CD4-positive, alpha-beta memory T cell (primary cell): ENCODE data around the gene CREM. TPM values are rescaled to one million over a fixed set of nuclear protein-coding genes. Genes with fewer than 3 reads are reported as not detected.

ENCODE experiments used
- CTCF ChIA-PET: fragments of 350-600 bp; sonication (Branson Sonifier 250); formaldehyde crosslinking; loops from one replicate; lab custom pipeline; 2021; ENCODE audit warnings: inconsistent platforms; ENCODE audit not compliant: partially characterized antibody; lab: Charles Lee
- POLR2A ChIA-PET: fragments of 350-600 bp; sonication (Branson Sonifier 250); formaldehyde crosslinking; loops from one replicate; lab custom pipeline; 2021; ENCODE audit not compliant: partially characterized antibody; lab: Charles Lee
- DNase-seq, 5 donors: peaks; one replicate each; pipeline versions ENCODE4 v3.0.0 to v3.0.0-alpha.2; 2020 to 2022; ENCODE audit warnings: mixed read lengths in 1 of 5
- H3K27ac ChIP-seq: one replicate; pipeline ENCODE4 v1.7.0; 2013; ENCODE audit warnings: low read depth, low read length
- H3K27me3 ChIP-seq: 2 replicates; pipeline ENCODE4 v1.7.0; 2013; ENCODE audit warnings: mild to moderate bottlenecking, low read length, moderate library complexity; ENCODE audit not compliant: insufficient read depth
- H3K36me3 ChIP-seq: 2 replicates; pipeline ENCODE4 v1.7.0; 2013; ENCODE audit warnings: mild to moderate bottlenecking, low read length, moderate library complexity; ENCODE audit not compliant: insufficient read depth
- H3K4me1 ChIP-seq: 2 replicates; pipeline ENCODE4 v1.7.0; 2013; ENCODE audit warnings: mild to moderate bottlenecking, low read length, moderate library complexity; ENCODE audit not compliant: insufficient read depth
- H3K4me3 ChIP-seq, 2 donors: one replicate each; pipeline ENCODE4 v1.7.0; 2013; ENCODE audit warnings: low read length in 2 of 2, mild to moderate bottlenecking in 1 of 2
- H3K9me3 ChIP-seq, 2 donors: one replicate each; pipeline ENCODE4 v1.7.0; 2013; ENCODE audit warnings: low read length in 2 of 2, control low read depth in 1 of 2; ENCODE audit not compliant: control insufficient read depth in 1 of 2
- H3K27ac Mint-ChIP-seq, 7 donors: one replicate each; pipeline ENCODE4 v1.8.0; 2020 to 2021; ENCODE audit warnings: mixed read lengths in 7 of 7, mild to moderate bottlenecking in 6 of 7, inconsistent platforms in 3 of 7, moderate library complexity in 3 of 7
- H3K27me3 Mint-ChIP-seq, 2 donors: one replicate each; pipeline ENCODE4 v1.8.0; 2020 to 2021; ENCODE audit warnings: mixed read lengths in 2 of 2
- H3K36me3 Mint-ChIP-seq, 2 donors: one replicate each; pipeline ENCODE4 v1.8.0; 2020 to 2021; ENCODE audit warnings: mixed read lengths in 2 of 2, inconsistent platforms in 1 of 2, mild to moderate bottlenecking in 1 of 2
- H3K4me1 Mint-ChIP-seq, 4 donors: one replicate each; pipeline ENCODE4 v1.8.0; 2020 to 2021; ENCODE audit warnings: mixed read lengths in 4 of 4, mild to moderate bottlenecking in 1 of 4
- H3K4me3 Mint-ChIP-seq, 8 donors: one replicate each; pipeline ENCODE4 v1.8.0; 2020 to 2021; ENCODE audit warnings: mixed read lengths in 8 of 8, mild to moderate bottlenecking in 7 of 8, moderate library complexity in 6 of 8, inconsistent platforms in 3 of 8
- H3K9me3 Mint-ChIP-seq, 8 donors: one replicate each; pipeline ENCODE4 v1.8.0; 2020 to 2021; ENCODE audit warnings: mixed read lengths in 8 of 8, mild to moderate bottlenecking in 5 of 8, inconsistent platforms in 3 of 8, moderate library complexity in 1 of 8
- intact Hi-C: fragments of 100-400 bp; cut with micrococcal nuclease; formaldehyde crosslinking; loops from one replicate; pipeline ENCODE4 v1.15.1; 2023
- polyA plus RNA-seq, 2 donors: library from polyadenylated mRNA; unstranded; fragments of 300-500 nt; fragmentation: Illumina TruSeq; gene quantifications; one replicate each; pipeline ENCODE4 v1.2.3, GENCODE V29; 2021
- total RNA-seq, 2 experiments: library from RNA; stranded (reverse); gene quantifications; one replicate each; pipeline ENCODE4 v1.2.3, GENCODE V29; 2021

The CREM gene
- total and polyA plus RNA-seq, 4 experiments from 2014 or later, result 17.8 to 66.4 (median 26.5) TPM

DNA sequence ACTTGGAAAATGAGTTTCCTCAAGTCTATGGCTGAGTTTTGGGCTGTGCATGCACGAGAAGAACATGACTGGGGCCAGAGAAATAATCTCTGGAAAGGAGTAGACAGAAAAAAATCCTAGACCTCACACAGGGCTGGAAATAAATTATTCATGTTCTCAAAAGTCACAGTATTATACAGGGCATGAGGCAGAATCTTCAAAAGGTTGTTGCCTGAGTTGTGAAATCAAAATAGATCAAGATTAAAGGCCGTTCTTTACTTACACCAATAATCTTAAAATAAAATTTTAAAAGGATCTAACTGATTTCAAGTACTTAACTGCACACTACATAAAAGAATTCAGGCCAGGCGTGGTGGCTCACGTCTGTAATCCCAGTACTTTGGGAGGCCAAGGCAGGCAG, 14.1 kb upstream of the CREM start:
- no peak for DNase-seq
- Mint-ChIP-seq H3K27me3 (peaks cover 0 to 2% of the 10 kb centered on the region in 2 donors), H3K4me3 (no peak overlapping the region), H3K9me3 (no peaks in the 10 kb centered on the region), H3K4me1 (no peaks in the 10 kb centered on the region), H3K27ac (no peak overlapping the region), H3K36me3 (no peaks in the 10 kb centered on the region)
- H3K36me3 ChIP-seq, result no peaks in the 10 kb centered on the region
- intact Hi-C loops, result no loop called here
- H3K27ac ChIP-seq, result no peak overlapping the region
- H3K9me3 ChIP-seq, result no peaks in the 10 kb centered on the region
- H3K27me3 ChIP-seq, result no peaks in the 10 kb centered on the region
- POLR2A ChIA-PET, result no interaction called here
- CTCF ChIA-PET, result interaction anchor here (1.0 kb wide), 2 partner anchors 8 to 83 kb away, joined by 3 to 4 read pairs; no protein-coding TSS in a partner anchor
- no peak overlapping the region for H3K4me3 ChIP-seq
- no peaks in the 10 kb centered on the region for H3K4me1 ChIP-seq

DNA sequence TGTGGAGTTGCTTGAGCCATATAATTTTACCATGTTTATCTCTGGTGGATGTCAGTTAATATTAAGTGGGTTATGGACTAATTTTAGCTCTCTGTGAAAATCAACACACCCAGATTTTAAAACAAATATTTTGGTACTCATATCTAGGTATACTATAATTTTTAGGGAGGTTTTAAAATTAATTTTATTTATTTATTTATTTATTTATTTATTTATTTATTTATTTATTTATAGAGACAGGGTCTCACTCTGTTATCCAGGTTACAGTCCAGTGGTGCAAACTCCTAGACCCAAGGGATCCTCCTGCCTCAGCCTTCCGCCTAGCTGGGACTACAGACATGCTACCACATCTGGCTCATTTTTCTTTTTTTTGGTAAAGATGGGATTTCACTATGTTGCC, 7.3 kb upstream of the CREM start:
- CTCF ChIA-PET, result interaction anchor here (1.5 to 15.2 kb wide), 9 partner anchors 11 to 525 kb away, joined by 4 to 377 read pairs (median 5); partner anchors contain the start of gene CUL2
- Histone ChIP-seq H3K9me3 (no peaks in the 10 kb centered on the region), H3K27ac (no peak overlapping the region), H3K27me3 (no peaks in the 10 kb centered on the region), H3K36me3 (no peaks in the 10 kb centered on the region), H3K4me1 (no peaks in the 10 kb centered on the region), H3K4me3 (no peak overlapping the region)
- Mint-ChIP-seq H3K27ac (no peak overlapping the region), H3K36me3 (no peaks in the 10 kb centered on the region), H3K4me3 (no peak overlapping the region), H3K27me3 (no peaks in the 10 kb centered on the region), H3K4me1 (peaks cover 0 to 2% (median under 1%) of the 10 kb centered on the region in 4 donors), H3K9me3 (no peaks in the 10 kb centered on the region)
- DNase-seq, result no peak
- intact Hi-C loops, result no loop called here
- POLR2A ChIA-PET, result interaction anchor here (1.4 to 2.1 kb wide), 2 partner anchors 29 to 76 kb away, joined by 5 to 14 read pairs; partner anchors contain the start of gene CUL2

DNA sequence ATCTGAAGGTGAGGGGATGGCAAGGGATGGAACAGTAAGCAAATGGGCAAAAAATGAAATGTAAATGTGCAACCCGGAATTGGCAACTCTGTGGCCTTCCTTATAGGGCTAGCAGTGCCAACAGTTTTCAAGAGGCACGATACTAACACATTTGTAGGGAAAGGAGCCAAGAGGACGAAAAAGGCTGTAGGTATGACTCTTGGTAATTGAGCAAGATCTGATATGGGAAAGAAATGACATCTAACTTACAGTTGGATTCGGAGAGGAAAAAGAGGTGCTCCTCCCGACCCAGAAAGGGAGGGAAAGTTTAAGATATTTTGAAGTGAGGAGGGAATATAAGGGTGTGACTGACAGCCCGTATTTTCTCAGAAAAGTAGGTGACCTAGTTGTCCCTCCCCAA, 2.1 kb upstream of the CREM start:
- ChIA-PET POLR2A (interaction anchor here (5.7 kb wide), 1 partner anchor 72 kb away, joined by 248 read pairs; no protein-coding TSS in a partner anchor), CTCF (interaction anchor here (15.2 to 15.5 kb wide), 2 partner anchors 70 to 95 kb away, joined by 242 to 377 read pairs; no protein-coding TSS in a partner anchor)
- Histone ChIP-seq H3K27me3 (no peaks in the 10 kb centered on the region), H3K36me3 (no peaks in the 10 kb centered on the region), H3K4me1 (peaks cover 24% of the 10 kb centered on the region), H3K27ac (no peak overlapping the region), H3K4me3 (no peak overlapping the region), H3K9me3 (no peaks in the 10 kb centered on the region)
- intact Hi-C loops, result loop anchor here (10.0 kb wide), 1 partner anchor 320 kb away; no protein-coding TSS in a partner anchor
- Mint-ChIP-seq H3K4me3 (peak overlapping the region in 3 of 8 donors; percentile 11 to 43 (median 14)), H3K27ac (peak overlapping the region in 6 of 7 donors; percentile 83 to 97 (median 92)), H3K36me3 (peaks cover 0 to 13% of the 10 kb centered on the region in 2 donors), H3K4me1 (peaks cover 10 to 42% (median 19%) of the 10 kb centered on the region in 4 donors), H3K27me3 (no peaks in the 10 kb centered on the region), H3K9me3 (peaks cover 0 to 1% (median 0%) of the 10 kb centered on the region in 8 donors)
- no peak for DNase-seq

DNA sequence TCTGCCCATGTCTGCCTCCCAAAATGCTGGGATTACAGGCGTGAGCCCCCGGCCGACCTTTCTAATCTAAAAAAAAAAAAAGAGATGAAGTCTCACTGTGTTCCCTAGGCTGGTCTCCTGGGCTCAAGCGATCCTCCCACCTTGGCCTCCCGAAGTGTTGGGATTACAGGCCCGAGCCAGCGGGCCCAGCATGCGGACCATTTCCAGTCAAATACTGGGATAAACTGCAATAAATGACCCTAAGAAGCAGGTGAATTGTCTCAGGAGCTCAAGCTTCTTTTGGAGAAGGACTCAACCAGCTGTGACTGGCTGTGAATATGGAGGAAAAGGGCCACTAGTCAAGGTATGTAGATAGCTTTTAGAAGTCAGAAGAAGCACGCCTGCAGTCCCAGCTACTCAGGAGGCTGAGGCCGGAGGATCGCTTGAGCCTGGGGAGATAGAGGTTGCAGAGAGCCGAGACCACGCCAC, 550 bp upstream of the CREM start:
- peaks cover 38% of the 10 kb centered on the region for H3K4me1 ChIP-seq
- H3K9me3 ChIP-seq, result no peaks in the 10 kb centered on the region
- H3K27ac ChIP-seq, result peak overlapping the region; percentile 99
- no peaks in the 10 kb centered on the region for H3K27me3 ChIP-seq
- no peak for DNase-seq
- Mint-ChIP-seq H3K4me3 (peak overlapping the region; percentile 85 to 94 (median 89)), H3K9me3 (peaks cover 0 to 1% (median 0%) of the 10 kb centered on the region in 8 donors), H3K27ac (peak overlapping the region; percentile 95 to 99 (median 98)), H3K36me3 (peaks cover 0 to 13% of the 10 kb centered on the region in 2 donors), H3K27me3 (no peaks in the 10 kb centered on the region), H3K4me1 (peaks cover 20 to 53% (median 28%) of the 10 kb centered on the region in 4 donors)
- H3K36me3 ChIP-seq, result no peaks in the 10 kb centered on the region
- CTCF ChIA-PET, result interaction anchor here (0.7 to 15.5 kb wide), 13 partner anchors 9 to 209 kb away, joined by 3 to 377 read pairs (median 6); no protein-coding TSS in a partner anchor
- H3K4me3 ChIP-seq, result peak overlapping the region; percentile 43 to 95
- POLR2A ChIA-PET, result interaction anchor here (0.7 to 5.7 kb wide), 16 partner anchors 11 to 394 kb away, joined by 3 to 248 read pairs (median 7); partner anchors contain the start of gene CUL2
- intact Hi-C loops, result loop anchor here (1.0 to 10.0 kb wide), 4 partner anchors 36 to 515 kb away; partner anchors contain the start of gene CUL2

DNA sequence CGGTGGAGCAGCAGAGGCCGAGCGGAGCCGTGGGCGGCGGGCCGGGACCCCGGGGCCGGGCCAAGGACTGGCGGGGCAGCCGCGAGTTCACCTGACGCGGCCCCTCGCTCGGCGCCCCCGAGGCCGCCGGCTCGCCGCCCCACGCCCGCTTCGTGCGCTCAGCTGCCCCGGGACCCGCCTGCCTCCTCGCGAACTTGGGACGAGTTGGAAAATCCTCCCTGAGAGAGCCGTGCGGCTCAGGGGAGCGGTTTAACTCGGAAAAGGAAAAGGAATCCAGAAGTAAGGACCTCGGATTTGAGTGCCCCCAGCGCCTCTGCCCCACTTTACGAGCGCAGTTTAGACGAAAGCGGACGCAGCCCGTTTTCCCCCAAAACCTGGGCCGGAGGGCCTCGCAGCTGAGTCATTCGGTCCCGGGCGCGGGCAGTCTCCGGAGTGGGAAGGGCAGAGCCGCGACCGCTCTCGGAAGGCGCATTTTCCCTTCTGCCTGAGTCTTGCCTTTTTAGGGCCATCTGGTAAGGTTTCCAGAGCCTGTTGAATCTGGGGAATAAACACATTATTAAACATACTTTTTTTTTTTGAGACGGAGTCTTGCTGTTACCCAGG, 744 bp downstream of the CREM start:
- Histone ChIP-seq H3K4me1 (peaks cover 51% of the 10 kb centered on the region), H3K27ac (peak overlapping the region; percentile 99), H3K27me3 (no peaks in the 10 kb centered on the region), H3K4me3 (peak overlapping the region; percentile 77 to 95), H3K36me3 (no peaks in the 10 kb centered on the region), H3K9me3 (no peaks in the 10 kb centered on the region)
- Mint-ChIP-seq H3K27me3 (no peaks in the 10 kb centered on the region), H3K4me1 (peaks cover 22 to 66% (median 37%) of the 10 kb centered on the region in 4 donors), H3K27ac (peak overlapping the region; percentile 95 to 99 (median 98)), H3K9me3 (peaks cover 0 to 1% (median 0%) of the 10 kb centered on the region in 8 donors), H3K4me3 (peak overlapping the region; percentile 85 to 94 (median 88)), H3K36me3 (peaks cover 0 to 13% of the 10 kb centered on the region in 2 donors)
- ChIA-PET POLR2A (interaction anchor here (0.7 to 5.7 kb wide), 18 partner anchors 8 to 393 kb away, joined by 3 to 248 read pairs (median 7); partner anchors contain the start of gene CUL2), CTCF (interaction anchor here (0.9 to 15.5 kb wide), 7 partner anchors 11 to 92 kb away, joined by 3 to 377 read pairs (median 6); no protein-coding TSS in a partner anchor)
- intact Hi-C loops, result loop anchor here (1.0 to 10.0 kb wide), 5 partner anchors 22 to 513 kb away; partner anchors contain the start of gene CCNY
- DNase-seq, result peak in 2 of 5 donors; percentile 67 to 74

DNA sequence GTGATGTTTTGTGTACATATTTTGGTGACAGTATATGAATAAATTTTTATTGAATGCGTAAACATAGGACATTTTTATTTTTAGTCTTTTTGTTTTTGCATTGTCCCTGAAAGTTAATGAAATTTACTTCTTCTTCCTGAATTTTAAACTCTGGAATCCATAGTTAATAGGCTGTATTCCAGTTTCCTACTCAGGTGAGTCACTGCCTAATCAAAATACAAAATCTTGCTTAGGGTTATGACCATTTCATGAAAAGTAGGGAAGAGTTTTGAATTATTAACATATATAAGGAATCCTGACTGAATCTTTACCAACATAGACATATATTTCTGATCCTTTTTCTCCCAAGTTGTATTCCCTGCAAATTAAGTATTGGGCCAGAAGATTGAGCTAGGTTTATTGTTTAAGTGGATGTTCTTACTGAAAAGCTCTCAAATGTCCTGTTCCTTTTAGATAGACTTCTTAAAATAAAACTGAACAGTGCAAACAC, 2.6 kb downstream of the CREM start:
- Histone ChIP-seq H3K27ac (peak overlapping the region; percentile 99), H3K36me3 (no peaks in the 10 kb centered on the region), H3K9me3 (no peaks in the 10 kb centered on the region), H3K4me3 (no peak overlapping the region), H3K27me3 (no peaks in the 10 kb centered on the region), H3K4me1 (peaks cover 67% of the 10 kb centered on the region)
- Mint-ChIP-seq H3K9me3 (peaks cover 0 to 1% (median 0%) of the 10 kb centered on the region in 8 donors), H3K27ac (peak overlapping the region; percentile 25 to 99 (median 96)), H3K27me3 (no peaks in the 10 kb centered on the region), H3K4me1 (peaks cover 31 to 81% (median 48%) of the 10 kb centered on the region in 4 donors), H3K36me3 (peaks cover 0 to 13% of the 10 kb centered on the region in 2 donors), H3K4me3 (peak overlapping the region; percentile 39 to 94 (median 88))
- no peak for DNase-seq
- CTCF ChIA-PET, result interaction anchor here (15.2 to 15.5 kb wide), 2 partner anchors 65 to 90 kb away, joined by 242 to 377 read pairs; no protein-coding TSS in a partner anchor
- POLR2A ChIA-PET, result interaction anchor here (2.7 to 5.7 kb wide), 2 partner anchors 50 to 67 kb away, joined by 10 to 248 read pairs; no protein-coding TSS in a partner anchor
- intact Hi-C loops, result loop anchor here (10.0 kb wide), 1 partner anchor 316 kb away; no protein-coding TSS in a partner anchor
